Measurements from ENCODE around the gene MDFIC2.
A peak's percentile ranks its signal among the peaks of the same experiment; 100 is the strongest.
"Not testable (repeated sequence)": the region's sequence is repeated elsewhere in the genome, so short reads cannot be mapped to it uniquely, and the experiment has no call there.

The MDFIC2 gene

DNA sequence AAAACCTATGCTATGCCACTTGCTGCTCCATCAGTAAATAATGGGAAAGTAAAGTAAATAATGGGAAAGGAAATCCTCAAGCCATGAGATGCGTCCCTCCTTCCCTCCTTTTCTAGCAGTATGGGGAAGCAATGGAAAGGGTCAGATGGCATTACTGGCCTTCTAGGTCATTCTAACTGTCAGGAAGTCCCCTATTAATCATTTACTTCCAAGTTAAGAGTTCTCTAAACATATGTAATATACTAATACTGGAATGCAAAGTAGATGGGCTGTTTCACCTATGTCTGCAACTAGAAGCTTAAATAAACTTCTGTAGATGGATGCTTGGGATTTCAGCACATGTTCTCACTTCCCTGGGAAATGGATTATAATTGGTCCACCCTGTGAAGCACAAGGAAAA lies 55.9 kb downstream of the MDFIC2 start:
- no peak for DNase-seq (ENCODE audit: low read depth)

DNA sequence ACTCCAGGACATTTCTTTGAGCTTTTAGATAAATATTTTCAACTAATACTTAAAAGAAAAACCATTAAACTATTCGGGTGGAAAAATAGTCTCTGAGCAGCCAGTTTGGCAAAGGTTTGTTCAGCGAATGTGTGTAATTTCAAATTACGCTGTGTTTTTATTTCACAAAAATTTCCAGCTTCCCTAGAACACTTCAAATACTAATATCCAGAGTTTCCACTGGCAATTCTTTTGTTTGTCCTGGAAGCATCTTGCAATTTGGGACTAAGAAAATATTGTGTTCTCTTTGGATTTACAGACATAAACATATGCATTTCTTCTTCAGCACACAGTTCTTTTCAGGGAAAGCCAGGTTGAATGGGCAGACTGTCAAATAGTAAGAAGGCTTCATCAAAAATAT lies 61.9 kb downstream of the MDFIC2 start:
- no peak for DNase-seq (ENCODE audit: low read depth)

DNA sequence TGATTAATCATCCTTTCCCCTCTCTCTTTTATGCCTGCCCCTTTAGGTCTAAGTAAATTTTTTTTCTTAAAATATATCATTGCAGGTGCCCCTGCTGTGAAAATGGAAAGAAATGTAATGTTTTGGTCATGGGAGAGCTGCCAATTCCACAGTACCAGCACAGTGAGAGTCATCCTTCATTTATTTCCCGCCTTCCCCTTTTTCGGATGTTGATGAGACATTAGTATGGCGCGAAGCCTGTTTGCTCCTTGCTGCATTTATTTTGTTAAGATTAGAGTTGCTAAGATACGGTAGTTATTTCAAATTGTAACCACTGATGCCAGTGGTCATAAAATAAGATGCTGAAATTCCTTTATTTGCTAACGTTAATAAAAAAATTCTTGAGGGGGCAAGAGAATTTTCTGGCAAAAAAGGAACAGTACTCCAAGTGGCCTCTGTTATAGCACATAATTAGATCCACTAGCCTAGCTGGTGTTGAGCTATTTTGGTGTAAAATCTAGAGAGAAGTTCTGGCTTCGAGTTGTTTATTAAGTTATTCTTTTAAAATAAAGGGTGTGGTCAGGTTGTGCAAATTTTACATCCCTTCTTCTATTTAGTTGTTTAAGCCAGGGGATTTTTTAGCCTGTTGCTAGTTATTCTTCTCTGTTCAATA lies 62.8 kb downstream of the MDFIC2 start:
- peak; percentile 22 for DNase-seq (ENCODE audit: low read depth)

DNA sequence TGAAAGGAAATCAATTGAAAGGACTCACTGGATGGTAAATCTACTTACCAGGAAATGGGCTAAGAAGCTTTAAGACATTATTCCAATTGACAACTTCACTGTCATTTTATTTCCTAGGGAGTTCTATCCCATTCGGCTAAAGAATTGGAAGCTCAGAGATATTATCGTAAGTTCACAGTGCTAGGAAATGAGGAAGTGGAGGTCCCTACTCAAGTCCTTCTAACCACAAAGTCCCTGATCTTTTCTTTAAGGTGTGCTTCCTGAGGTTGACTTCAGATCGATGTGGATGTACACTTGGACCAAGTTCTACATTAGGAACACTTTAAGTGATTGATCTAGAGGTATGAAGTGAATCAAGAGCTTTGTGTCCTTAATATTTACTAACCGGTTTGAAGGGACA lies 63.6 kb downstream of the MDFIC2 start:
- no peak for DNase-seq (ENCODE audit: low read depth)

DNA sequence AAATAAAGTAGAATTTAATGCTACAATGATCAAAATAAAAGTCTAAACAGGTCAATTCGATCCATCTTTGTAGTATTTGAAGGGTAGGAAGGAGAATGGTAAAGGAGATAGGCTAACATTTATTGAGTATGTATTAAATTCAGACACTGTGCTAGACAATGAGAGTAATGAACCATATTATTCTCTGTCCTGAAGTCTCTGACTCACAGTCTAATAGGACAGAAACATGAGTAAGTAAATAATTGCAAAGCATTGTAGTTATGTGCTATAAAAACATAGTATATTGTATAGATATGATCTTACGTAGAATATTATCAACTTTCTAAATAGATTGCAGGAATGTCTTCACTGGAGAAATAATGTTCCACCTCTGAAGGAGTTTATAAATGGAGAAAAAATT lies 64.5 kb downstream of the MDFIC2 start:
- DNase-seq (ENCODE audit: low read depth): no peak

DNA sequence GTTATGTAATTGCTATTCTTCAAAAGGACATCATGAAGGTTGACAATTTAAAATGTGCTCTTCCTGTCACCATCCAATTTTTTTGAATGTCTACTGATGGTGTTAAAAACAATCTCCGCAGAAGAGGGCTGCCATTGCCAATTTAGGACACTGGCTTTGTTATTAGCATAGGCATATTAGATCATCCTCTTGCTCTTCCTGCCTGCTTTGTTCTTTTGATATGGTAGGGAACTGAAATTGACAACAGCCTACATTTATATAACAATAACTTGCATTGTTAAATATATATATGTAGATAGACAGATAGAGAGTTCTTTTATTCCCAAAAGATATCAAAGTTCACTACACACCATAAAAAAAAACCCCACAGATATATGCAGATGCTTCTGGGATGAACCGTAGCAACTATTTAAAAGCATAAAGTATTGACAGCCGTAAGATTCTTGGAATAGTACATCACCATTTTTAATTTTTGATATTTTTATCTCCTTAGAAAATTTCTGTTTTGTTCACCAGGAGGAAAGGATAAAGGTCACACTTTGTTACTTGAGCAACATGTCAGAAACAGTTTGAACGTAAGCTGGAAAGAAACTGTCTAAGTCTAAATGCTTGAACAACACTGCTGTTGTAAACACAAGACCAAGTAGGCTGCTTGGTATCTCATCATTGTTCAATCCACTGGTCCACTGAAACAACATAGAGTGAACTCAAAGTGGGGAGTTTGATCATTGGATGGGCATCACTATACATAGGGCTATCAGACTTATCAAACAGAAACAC lies 66.5 kb downstream of the MDFIC2 start:
- no peak for DNase-seq (ENCODE audit: low read depth)

DNA sequence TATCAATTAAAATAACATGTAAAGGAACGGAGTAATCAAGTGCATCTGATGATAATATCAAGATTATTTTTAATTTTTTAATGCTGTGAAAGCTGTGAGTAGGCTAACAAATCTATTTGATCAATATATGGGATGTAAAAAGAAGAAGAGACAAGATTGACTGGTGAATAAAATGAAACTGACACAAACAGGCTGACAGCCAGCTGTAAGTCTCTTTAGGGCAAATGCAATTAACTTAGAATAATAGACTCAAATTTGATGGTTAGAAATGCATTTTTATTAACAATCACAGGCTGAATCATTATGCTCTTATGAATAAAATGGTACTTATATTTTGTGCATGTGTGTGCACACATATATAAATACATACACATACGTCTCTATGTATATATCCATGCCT lies 68.0 kb downstream of the MDFIC2 start:
- DNase-seq (ENCODE audit: low read depth): no peak

DNA sequence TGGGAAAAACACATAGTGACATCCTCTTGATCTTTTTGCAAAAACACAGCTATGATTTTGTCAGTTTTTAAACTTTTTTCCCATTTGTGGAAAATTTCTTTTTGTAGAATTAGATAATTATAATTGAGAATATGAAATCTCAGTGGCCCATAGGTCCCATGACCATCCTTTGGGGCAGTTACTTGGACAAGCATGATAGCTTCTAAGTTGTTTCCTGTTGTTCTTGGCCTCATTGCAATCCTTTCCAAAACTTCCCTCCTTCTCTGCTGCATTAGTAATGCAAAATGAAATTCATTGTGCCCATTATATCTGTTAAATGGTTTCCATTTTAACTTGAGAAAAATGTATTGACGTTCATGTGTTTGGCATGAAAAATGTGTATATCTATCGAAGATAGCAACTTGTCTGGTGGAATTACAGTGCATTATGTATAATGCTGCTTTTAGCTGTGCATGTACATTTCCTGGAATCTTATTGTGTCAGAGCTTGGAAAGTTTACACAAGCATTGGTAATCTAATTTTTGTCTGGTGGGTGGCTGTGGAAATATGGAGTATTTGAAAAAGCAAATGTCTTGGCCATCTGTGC lies 70.0 kb downstream of the MDFIC2 start:
- DNase-seq (ENCODE audit: low read depth): peak; percentile 5

DNA sequence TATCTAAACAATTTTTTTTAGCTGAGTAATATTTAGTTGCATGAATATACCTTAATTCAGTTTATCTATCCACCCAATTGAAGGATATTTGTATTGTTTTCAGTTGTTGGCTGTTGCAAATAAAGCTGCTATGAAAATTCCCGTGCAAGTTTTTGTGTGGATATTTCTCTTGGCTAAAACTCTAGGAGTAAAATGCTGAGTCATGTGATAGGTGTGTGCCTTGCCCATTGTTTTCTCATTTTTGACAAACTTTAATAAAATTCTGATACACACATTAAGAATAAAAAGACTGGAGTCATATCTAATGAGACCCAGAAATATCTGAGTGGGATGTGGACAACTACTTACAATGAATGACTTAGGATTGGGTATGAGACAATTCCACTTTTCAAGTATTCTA lies 78.6 kb downstream of the MDFIC2 start:
- DNase-seq (ENCODE audit: low read depth): no peak

DNA sequence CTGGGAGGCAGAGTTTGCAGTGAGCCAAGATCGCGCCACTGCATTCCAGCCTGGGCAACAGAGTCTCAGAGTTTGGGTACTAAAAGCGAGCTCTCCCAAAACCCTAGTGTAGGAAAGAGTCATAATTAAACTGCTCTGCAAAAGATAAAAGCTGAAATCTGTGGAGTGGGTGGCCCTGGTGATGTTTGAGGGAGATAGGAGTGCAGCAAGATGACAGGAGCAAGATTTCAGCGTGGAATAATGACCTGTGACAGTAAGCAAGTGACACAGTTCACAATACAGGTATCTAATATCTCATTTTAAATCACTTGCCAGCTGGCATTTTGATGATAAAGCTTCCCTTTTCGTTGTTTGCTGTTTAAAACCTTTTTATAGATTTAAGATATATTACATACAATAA lies 79.3 kb downstream of the MDFIC2 start:
- no peak for DNase-seq (ENCODE audit: low read depth)

DNA sequence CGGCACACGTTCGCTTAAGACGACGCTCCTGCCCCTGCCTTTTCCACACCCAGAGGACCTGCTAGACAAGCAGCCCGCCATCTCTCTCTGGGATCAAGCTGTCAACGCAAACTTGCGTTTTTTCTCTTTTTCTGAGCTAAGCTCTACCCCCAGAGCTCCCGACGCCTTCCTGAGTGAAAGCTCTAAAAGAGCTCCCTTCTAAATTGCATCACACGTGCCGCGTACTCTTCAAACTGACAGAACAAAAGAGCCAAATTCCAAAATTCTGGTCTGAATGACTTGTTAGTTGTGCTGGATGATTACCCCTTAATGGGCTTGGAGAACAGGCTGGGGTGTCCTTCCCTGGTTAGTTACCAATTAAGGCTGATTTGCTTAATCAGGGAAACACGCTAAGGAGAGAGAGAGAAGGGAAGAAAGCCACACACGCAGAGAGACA lies 81.2 kb downstream of the MDFIC2 start:
- no peak for DNase-seq (ENCODE audit: low read depth)

DNA sequence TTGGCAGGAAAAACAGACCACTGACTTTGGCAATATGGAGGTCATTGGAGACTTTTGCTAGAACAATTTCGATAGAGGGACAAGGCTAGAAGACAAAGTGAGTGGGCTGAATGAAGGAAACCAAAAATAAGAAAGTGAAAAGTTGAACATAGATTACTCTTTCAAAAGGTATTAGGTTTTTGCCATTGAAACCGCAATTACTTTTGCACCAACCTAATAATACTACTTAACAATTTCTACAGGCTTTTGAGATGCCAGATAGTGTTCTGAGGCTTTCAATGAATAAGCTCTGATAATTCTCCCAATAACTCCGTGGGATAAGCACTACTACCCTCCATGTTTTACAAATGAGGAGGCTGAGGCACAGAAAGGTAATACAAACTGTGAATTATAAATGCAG lies 85.0 kb downstream of the MDFIC2 start:
- DNase-seq (ENCODE audit: low read depth): no peak

DNA sequence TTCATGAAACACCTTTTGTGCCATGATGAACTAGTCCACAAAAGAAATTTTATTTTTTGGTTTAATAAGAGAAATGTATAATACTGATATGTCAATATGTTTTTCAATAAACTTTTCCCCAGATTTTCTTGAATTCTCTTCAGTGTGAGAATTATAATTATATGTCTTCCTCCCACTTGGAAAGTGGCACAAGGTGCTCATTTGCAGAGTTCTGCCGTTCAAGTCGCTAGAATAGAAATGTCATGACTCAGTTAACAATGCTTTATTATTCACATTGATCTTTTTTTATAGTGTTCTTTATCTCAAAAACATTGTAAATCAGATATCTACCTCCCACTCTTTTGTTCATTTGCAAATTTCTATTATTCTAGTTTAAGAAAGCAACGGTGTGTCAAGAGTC lies 87.3 kb downstream of the MDFIC2 start:
- DNase-seq (ENCODE audit: low read depth): no peak

DNA sequence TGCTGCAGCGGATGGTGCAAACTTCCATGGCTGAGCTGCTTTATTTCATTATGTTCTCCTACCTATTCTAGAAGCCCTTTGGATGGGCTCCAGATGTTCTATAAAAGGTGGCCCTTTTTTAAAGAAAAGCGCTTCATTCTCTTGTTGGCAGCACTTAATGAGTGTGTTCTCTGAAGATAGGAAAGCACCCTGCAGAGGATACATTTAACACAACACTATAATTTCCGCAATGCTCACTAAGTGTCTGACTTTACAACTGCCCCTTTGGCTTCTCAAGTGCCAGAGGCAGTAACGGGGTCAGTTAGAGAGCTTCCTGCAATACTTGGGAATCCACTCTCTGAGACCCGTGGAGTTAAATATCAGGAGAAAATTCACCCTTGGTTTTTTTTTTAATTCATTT lies 88.1 kb downstream of the MDFIC2 start:
- DNase-seq (ENCODE audit: low read depth): no peak

DNA sequence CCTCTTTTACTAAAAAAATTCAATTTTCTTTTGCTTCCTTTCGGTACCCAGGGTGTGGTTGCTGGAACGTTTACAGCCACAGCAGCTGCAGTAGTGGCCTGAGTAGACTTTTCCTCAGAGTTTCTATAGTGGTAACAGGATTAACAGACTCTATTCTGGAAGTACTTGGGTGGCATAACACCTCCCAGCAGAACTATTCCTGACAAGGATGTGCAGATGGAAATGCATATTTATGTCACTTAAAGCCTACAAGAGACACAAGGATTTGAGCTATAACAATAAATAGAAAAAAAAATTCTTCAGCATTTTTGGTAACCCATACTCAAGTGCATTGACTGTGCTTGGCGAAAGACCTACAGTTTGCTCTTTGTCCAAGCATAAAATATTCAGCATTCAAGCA lies 94.0 kb downstream of the MDFIC2 start:
- DNase-seq (ENCODE audit: low read depth): no peak

DNA sequence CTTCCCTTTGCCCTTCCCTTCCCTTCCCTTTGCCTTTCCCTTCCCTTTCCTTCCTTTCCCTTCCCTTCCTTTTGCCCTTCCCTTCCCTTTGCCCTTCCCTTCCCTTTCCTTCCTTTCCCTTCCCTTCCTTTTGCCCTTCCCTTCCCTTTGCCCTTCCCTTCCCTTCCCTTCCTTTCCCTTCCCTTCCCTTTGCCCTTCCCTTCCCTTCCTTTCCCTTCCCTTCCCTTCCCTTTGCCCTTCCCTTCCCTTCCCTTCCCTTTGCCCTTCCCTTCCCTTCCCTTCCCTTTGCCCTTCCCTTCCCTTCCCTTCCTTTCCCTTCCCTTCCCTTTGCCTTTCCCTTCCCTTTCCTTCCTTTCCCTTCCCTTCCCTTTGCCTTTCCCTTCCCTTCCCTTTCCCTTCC lies 101.2 kb downstream of the MDFIC2 start:
- not testable (repeated sequence) for DNase-seq (ENCODE audit: low read depth)

DNA sequence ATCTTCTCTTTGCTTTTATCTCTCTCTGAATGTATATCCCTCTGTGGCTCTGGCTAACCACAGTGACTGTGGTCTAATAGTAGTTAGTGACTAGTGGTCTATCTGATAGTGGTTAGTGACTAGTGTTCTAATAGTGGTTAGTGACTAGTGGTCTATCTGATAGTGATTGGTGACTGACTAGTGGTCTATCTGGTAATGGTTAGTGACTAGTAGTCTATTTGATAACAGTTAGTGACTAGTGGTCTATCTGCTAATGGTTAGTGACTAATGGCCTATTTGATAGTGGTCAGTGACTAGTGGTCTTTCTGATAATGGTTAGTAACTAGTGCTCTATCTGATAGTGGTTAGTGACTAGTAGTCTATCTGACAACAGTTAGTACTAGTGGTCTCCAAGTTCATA lies 110.5 kb downstream of the MDFIC2 start:
- no peak for DNase-seq (ENCODE audit: low read depth)

DNA sequence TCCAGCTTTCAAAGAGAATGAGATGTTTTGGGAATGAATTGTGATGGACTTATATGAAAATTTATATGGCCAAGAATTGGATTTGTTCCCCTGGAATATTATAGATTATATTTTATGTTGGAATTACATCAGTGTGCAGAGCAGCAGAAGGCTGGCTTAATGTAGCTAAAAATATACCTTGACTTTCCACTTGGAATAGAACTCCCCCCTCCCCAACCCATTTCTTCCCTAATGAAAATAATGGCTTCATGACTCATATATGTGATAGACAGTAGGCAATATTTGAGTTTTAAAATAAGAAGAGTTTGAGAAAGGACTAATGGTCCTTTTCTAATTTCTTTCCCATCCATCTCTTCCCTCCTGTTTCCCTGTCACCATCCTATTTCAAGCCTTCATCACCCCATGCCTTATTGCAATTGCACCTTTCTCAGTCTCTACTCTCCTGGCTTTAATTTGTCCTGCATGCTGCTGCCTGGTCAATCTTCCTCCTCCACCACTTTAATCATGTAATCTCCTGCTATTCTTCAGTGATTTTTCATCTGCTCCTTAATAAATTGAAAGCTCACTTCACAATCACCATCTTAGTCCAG lies 122.5 kb downstream of the MDFIC2 start:
- no peak for DNase-seq (ENCODE audit: low read depth)

DNA sequence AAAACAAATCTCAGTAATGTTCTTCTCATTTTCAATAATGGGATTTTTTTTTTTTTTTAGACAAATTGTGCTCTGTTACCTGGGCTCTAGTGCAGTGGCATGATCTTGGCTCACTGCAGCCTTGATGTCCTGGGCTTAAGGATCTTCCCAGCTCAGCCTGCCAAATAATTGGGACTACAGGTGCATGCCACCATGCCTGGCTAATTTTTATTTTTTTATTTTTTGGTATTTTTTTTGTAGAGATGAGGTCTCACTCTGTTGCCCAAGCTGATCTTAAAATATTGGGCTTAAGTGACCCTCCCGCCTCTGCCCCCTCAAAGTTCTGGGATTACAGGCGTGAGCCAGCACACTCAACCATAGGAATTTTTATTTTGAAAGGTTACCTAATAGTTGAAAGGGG lies 126.2 kb downstream of the MDFIC2 start:
- no peak for DNase-seq (ENCODE audit: low read depth)

DNA sequence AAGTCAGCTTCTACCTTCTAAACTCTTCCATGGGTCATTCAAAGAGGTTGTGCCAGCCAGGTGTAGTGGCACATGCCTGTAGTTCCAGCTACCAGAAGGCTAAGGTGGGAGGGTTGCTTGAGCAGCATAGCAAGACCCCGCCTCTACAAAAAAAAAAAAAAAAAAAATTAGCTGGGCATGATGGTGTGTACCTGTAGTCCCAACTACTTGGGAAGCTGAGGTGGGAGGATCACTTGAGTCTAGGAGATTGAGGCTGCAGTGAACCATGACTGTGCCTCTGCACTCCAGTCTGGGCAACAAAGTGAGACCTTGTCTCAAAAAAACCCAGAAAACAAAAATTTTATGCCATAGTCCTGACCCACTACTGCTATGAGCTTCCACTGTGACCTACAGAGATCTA lies 126.8 kb downstream of the MDFIC2 start:
- DNase-seq (ENCODE audit: low read depth): no peak

DNA sequence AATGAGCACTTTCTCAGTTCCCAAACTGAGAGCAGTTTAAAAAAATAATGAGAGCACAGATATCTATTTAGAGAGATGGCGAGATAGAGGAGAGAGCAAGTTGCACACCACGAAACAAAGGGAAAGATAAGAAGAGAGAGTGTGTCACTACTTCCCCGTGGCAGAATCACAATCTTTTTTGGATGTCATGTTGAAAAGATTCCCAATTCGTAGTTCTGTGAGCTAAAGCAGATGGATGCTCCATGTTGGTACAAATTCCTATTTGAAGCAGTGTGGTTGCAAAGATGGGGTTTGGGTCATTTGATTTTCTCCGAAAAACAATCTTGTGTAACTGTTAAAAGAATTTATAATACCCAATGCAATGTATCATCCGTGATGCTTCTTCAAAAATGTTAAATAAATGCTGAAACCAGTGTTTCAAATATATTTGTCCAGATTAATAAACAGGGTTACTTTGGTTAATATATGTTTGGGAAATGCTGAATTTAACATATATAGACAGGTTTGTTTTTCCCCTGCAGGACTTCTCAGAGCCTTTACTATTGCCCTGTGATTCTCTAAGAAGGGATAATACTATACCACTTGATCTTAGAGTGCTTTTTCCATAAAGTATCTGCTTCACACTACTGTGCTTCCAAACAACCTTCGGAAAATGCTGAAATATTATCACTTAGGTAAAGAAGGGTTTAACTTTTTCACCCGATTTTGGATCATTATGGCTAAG lies 128.5 kb downstream of the MDFIC2 start:
- DNase-seq (ENCODE audit: low read depth): no peak

DNA sequence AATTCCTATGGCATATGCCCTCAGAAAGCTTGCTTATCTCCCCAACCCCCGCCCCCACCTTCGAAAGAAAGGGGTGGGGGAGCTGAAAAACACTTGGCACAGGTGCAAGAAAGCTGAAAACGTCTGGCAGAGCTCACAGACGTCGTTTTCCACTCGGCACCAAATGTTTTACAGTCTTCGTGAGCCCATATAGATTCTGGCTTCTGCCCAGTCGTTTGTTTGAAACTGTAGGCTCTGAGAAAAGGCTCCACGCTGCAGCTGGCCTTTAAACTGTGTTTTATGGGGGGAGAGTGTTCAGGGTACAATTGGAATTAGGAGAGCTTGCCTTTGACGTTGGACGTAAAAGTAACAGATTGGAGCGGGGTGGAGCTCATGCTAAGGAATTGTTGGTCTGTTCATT lies 130.3 kb downstream of the MDFIC2 start:
- DNase-seq (ENCODE audit: low read depth): no peak

DNA sequence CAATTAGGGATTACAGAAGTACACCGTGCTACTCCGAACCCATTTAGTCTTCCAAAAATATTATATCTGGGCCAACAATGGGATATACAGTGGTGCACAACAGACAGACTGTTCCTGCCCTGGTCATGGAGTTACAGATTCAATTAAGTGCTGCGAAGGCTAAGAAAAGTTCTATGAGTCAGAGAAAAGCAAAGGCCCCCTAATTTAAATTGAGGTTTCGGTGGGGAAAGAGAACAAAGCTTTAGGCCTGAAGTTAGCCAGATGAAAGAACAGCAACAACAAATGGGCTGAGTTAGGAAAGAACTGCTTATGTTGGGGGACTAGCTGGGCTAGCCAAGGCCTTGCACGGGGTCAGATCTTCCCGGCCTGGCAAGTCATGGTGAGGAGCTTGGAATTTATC lies 131.8 kb downstream of the MDFIC2 start:
- no peak for DNase-seq (ENCODE audit: low read depth)

All from stromal cell of bone marrow (primary cell).